Peyer's patch (tissue), 4 donors: ENCODE results near the gene PNO1. TPM values are rescaled to one million over a fixed set of nuclear protein-coding genes. Genes with fewer than 3 reads are reported as not detected.
"Not testable (repeated sequence)": the region's sequence is repeated elsewhere in the genome, so short reads cannot be mapped to it uniquely, and the experiment has no call there.

ENCODE experiments used
- DNase-seq, 3 donors: peaks; one replicate each; pipeline ENCODE4 v3.0.0-alpha.2; 2017 to 2019
- H3K27ac ChIP-seq, 4 donors: fragments of 200-600 bp; sonication (generic); one replicate each; pipeline ENCODE4 v1.5.1; 2016 to 2019
- H3K27me3 ChIP-seq, 2 donors: fragments of 200-600 bp; sonication (generic); one replicate each; pipeline ENCODE4 v1.5.1; 2019
- H3K36me3 ChIP-seq, 3 donors: fragments of 200-600 bp; sonication (generic); one replicate each; pipeline ENCODE4 v1.5.1; 2016 to 2019
- H3K4me1 ChIP-seq, 4 donors: fragments of 200-600 bp; sonication (generic); one replicate each; pipeline ENCODE4 v1.5.1; 2016 to 2019
- H3K4me3 ChIP-seq, 4 donors: fragments of 200-600 bp; sonication (generic); 1 replicate in 3 of 4; 2 replicates in 1 of 4; pipeline ENCODE4 v1.5.1; 2016 to 2019; ENCODE audit warnings: mild to moderate bottlenecking in 1 of 4
- H3K9me3 ChIP-seq, 4 donors: fragments of 200-600 bp; sonication (generic); one replicate each; pipeline ENCODE4 v1.5.1; 2016 to 2019; ENCODE audit warnings: mild to moderate bottlenecking in 1 of 4
- CTCF ChIP-seq, 6 experiments: fragments of 450-650 bp in 4 of 6; fragments of 200-600 bp in 2 of 6; sonication (generic) in 1 of 6; IDR thresholded peaks; one replicate each; pipeline ENCODE4 v1.5.1; 2017 to 2019; ENCODE audit warnings: antibody characterized with exemption in 6 of 6, mild to moderate bottlenecking in 3 of 6, moderate library complexity in 1 of 6
- POLR2A ChIP-seq, 2 donors: fragments of 450-650 bp; IDR thresholded peaks; one replicate each; pipeline ENCODE4 v1.5.1; 2017; ENCODE audit warnings: antibody characterized with exemption in 2 of 2, mild to moderate bottlenecking in 2 of 2, moderate library complexity in 2 of 2
- total RNA-seq, 4 donors: library from RNA; depleted of rRNA; stranded (reverse); fragments of >200 nt; gene quantifications; one replicate each; pipeline ENCODE4 v1.1.0, GENCODE V29; 2016

The PNO1 gene
- total RNA-seq, 4 donors from 2014 or later = 4.9 to 14.9 (median 5.7) TPM

- peaks cover 0 to 13% (median 0%) of the 10 kb centered on the region in 3 donors for H3K36me3 ChIP-seq
- no peaks in the 10 kb centered on the region for H3K27me3 ChIP-seq
Measured at GRCh38 chr2:68171146-68171545, 13.5 kb downstream of the PNO1 start.

GRCh38 chr2:68171684-68172083 lies 14.0 kb downstream of the PNO1 start:
- no peak for DNase-seq
- Histone ChIP-seq H3K4me3 (no peak overlapping the region), H3K27ac (no peak overlapping the region), H3K27me3 (no peaks in the 10 kb centered on the region), H3K4me1 (no peaks in the 10 kb centered on the region), H3K9me3 (no peaks in the 10 kb centered on the region), H3K36me3 (peaks cover 0 to 9% (median 0%) of the 10 kb centered on the region in 3 donors)
- TF ChIP-seq POLR2A (IDR thresholded peaks at IDR 0.05) (no peak), CTCF (IDR thresholded peaks at IDR 0.05) (no peak)

More at GRCh38 chr2:68171146-68171545, 13.5 kb downstream of the PNO1 start:
- Histone ChIP-seq H3K9me3 (no peaks in the 10 kb centered on the region), H3K4me3 (no peak overlapping the region), H3K27ac (no peak overlapping the region), H3K4me1 (no peaks in the 10 kb centered on the region)
- no peak for DNase-seq
- no peak for TF ChIP-seq POLR2A (IDR thresholded peaks at IDR 0.05)

- peaks cover 0 to 7% (median 0%) of the 10 kb centered on the region in 3 donors for H3K36me3 ChIP-seq
- H3K27ac ChIP-seq = no peak overlapping the region
- no peak overlapping the region for H3K4me3 ChIP-seq
- H3K27me3 ChIP-seq = no peaks in the 10 kb centered on the region
- DNase-seq = no peak
- H3K4me1 ChIP-seq = no peaks in the 10 kb centered on the region
- no peaks in the 10 kb centered on the region for H3K9me3 ChIP-seq
- TF ChIP-seq CTCF (IDR thresholded peaks at IDR 0.05) (no peak), POLR2A (IDR thresholded peaks at IDR 0.05) (no peak)
Measured at GRCh38 chr2:68172521-68172920, 14.8 kb downstream of the PNO1 start.

- DNase-seq = no peak
- Histone ChIP-seq H3K4me3 (no peak overlapping the region), H3K36me3 (peaks cover 0 to 7% (median 0%) of the 10 kb centered on the region in 3 donors), H3K27me3 (no peaks in the 10 kb centered on the region), H3K4me1 (no peaks in the 10 kb centered on the region), H3K27ac (no peak overlapping the region), H3K9me3 (no peaks in the 10 kb centered on the region)
- TF ChIP-seq CTCF (IDR thresholded peaks at IDR 0.05) (no peak), POLR2A (IDR thresholded peaks at IDR 0.05) (no peak)
Measured at GRCh38 chr2:68172990-68173700, 15.5 kb downstream of the PNO1 start.

GRCh38 chr2:68175210-68175609 lies 17.5 kb downstream of the PNO1 start:
- H3K27ac ChIP-seq, H3K27me3 ChIP-seq, DNase-seq, H3K4me1 ChIP-seq, H3K9me3 ChIP-seq, H3K4me3 ChIP-seq: not testable (repeated sequence)
- peaks cover 0 to 10% (median 0%) of the 10 kb centered on the region in 3 donors for H3K36me3 ChIP-seq

- Histone ChIP-seq H3K36me3 (peaks cover 0 to 18% (median 0%) of the 10 kb centered on the region in 3 donors), H3K27me3 (no peaks in the 10 kb centered on the region), H3K9me3 (no peaks in the 10 kb centered on the region), H3K27ac (no peak overlapping the region), H3K4me1 (no peaks in the 10 kb centered on the region), H3K4me3 (no peak overlapping the region)
- no peak for TF ChIP-seq POLR2A (IDR thresholded peaks at IDR 0.05)
- TF ChIP-seq CTCF (IDR thresholded peaks at IDR 0.05) = no peak
- DNase-seq = no peak
Measured at GRCh38 chr2:68176657-68177056, 19.0 kb downstream of the PNO1 start.
